Body of pancreas (tissue), 4 donors: Measurements from ENCODE around the gene HDAC7. TPM values are rescaled to one million over a fixed set of nuclear protein-coding genes. Genes with fewer than 3 reads are reported as not detected.

Experiments
- ATAC-seq: fragments of 150-250 bp; one replicate; pipeline ENCODE4 v1.9.1; 2016
- DNase-seq, 4 donors: peaks; one replicate each; pipeline ENCODE4 v3.0.0-alpha.2; 2019
- H3K27ac ChIP-seq, 4 donors: fragments of 200-600 bp; sonication (generic); 1 replicate in 3 of 4; 2 replicates in 1 of 4; pipeline versions ENCODE4 v1.5.1 to v1.6.1; 2016 to 2019; ENCODE audit warnings: mild to moderate bottlenecking in 1 of 4, mixed read lengths in 1 of 4, moderate library complexity in 1 of 4
- H3K27me3 ChIP-seq, 2 donors: fragments of 200-600 bp; sonication (generic); one replicate each; pipeline ENCODE4 v1.6.0; 2016; ENCODE audit warnings: mild to moderate bottlenecking in 1 of 2
- H3K36me3 ChIP-seq, 2 donors: fragments of 200-600 bp; sonication (generic); replicated peaks in 1 of 2; 2 replicates each; pipeline ENCODE4 v1.5.1; 2016; ENCODE audit warnings: low read depth in 2 of 2; ENCODE audit not compliant: insufficient read depth in 1 of 2
- H3K4me1 ChIP-seq: fragments of 200-600 bp; sonication (generic); one replicate; pipeline ENCODE4 v1.6.0; 2016
- H3K4me3 ChIP-seq, 2 donors: fragments of 200-600 bp; sonication (generic); 1 replicate in 1 of 2; 2 replicates in 1 of 2; pipeline ENCODE4 v1.5.1; 2016 to 2019
- H3K9me3 ChIP-seq, 3 donors: fragments of 200-600 bp; sonication (generic); 1 replicate in 2 of 3; 2 replicates in 1 of 3; pipeline ENCODE4 v1.5.1; 2016
- CTCF ChIP-seq, 7 experiments: fragments of 450-650 bp in 4 of 7; fragments of 200-600 bp in 3 of 7; sonication (generic) in 3 of 7; IDR thresholded peaks; one replicate each; pipeline ENCODE4 v1.5.1; 2016 to 2019; ENCODE audit warnings: antibody characterized with exemption in 7 of 7
- POLR2A ChIP-seq, 3 donors: fragments of 450-650 bp; IDR thresholded peaks; one replicate each; pipeline ENCODE4 v1.6.1; 2016; ENCODE audit warnings: antibody characterized with exemption in 3 of 3, mild to moderate bottlenecking in 2 of 3
- WGBS, 2 donors: methylation state at CpG; one replicate each; pipeline ENCODE4 v1.1.5; 2017; 5-methylcytosine and 5-hydroxymethylcytosine counted together
- intact Hi-C: fragments of 100-400 bp; cut with DNase I; formaldehyde crosslinking; loops from one replicate; pipeline ENCODE4 v1.15.1; 2023
- total RNA-seq, 2 donors: library from RNA; depleted of rRNA; stranded (reverse); fragments of >200 nt; gene quantifications; one replicate each; pipeline ENCODE4 v1.1.0, GENCODE V29; 2016

HDAC7 gene
- total RNA-seq, 2 donors from 2014 or later = 26.2 to 26.7 TPM

GRCh38 chr12:47753021-47754001 is 66.4 kb downstream of the HDAC7 start:
- H3K27ac ChIP-seq = peak overlapping the region; percentile 54 to 83 (median 72)
- no peaks in the 10 kb centered on the region for H3K36me3 ChIP-seq
- no peaks in the 10 kb centered on the region for H3K27me3 ChIP-seq
- peaks cover 51% of the 10 kb centered on the region for H3K4me1 ChIP-seq
- DNase-seq (peak; percentile 53 to 85 (median 74)), ATAC-seq (peak; percentile 76)
- 47 to 71% methylated on average over 11 of the region's 11 CpGs for WGBS, 2 donors
- H3K4me3 ChIP-seq = no peak overlapping the region
- H3K9me3 ChIP-seq = no peaks in the 10 kb centered on the region
- peak in 1 of 7 experiments; percentile 9 for TF ChIP-seq CTCF (IDR thresholded peaks at IDR 0.05)
- peak in 1 of 3 donors; percentile 9 for TF ChIP-seq POLR2A (IDR thresholded peaks at IDR 0.05)
- intact Hi-C loops = no loop called here

- DNase-seq (no peak), ATAC-seq (no peak)
- Histone ChIP-seq H3K27me3 (no peaks in the 10 kb centered on the region), H3K9me3 (no peaks in the 10 kb centered on the region), H3K36me3 (no peaks in the 10 kb centered on the region), H3K4me3 (no peak overlapping the region), H3K4me1 (peaks cover 44% of the 10 kb centered on the region), H3K27ac (peak overlapping the region; percentile 54 to 83 (median 72))
- TF ChIP-seq CTCF (IDR thresholded peaks at IDR 0.05) = no peak
- TF ChIP-seq POLR2A (IDR thresholded peaks at IDR 0.05) = no peak
- intact Hi-C loops = no loop called here
- WGBS, 2 donors = 74 to 85% methylated on average over 7 of the region's 7 CpGs
Observed at GRCh38 chr12:47752552-47752951, 67.2 kb downstream of the HDAC7 start.

GRCh38 chr12:47752121-47752520 is 67.6 kb downstream of the HDAC7 start:
- peak overlapping the region in 1 of 4 donors; percentile 54 for H3K27ac ChIP-seq
- 85 to 89% methylated on average over 3 to 4 of the region's 4 CpGs for WGBS, 2 donors

GRCh38 chr12:47751561-47751960 is 68.1 kb downstream of the HDAC7 start:
- Histone ChIP-seq H3K9me3 (no peaks in the 10 kb centered on the region), H3K4me1 (peaks cover 44% of the 10 kb centered on the region), H3K36me3 (no peaks in the 10 kb centered on the region), H3K27ac (no peak overlapping the region), H3K27me3 (no peaks in the 10 kb centered on the region), H3K4me3 (no peak overlapping the region)
- WGBS, 2 donors = 73 to 79% methylated on average over 7 to 9 of the region's 9 CpGs
- TF ChIP-seq POLR2A (IDR thresholded peaks at IDR 0.05) (no peak), CTCF (IDR thresholded peaks at IDR 0.05) (no peak)
- intact Hi-C loops = no loop called here
- no peak for ATAC-seq
- no peak for DNase-seq

More at GRCh38 chr12:47752121-47752520, 67.6 kb downstream of the HDAC7 start:
- TF ChIP-seq POLR2A (IDR thresholded peaks at IDR 0.05) (no peak), CTCF (IDR thresholded peaks at IDR 0.05) (no peak)
- DNase-seq (no peak), ATAC-seq (no peak)
- peaks cover 44% of the 10 kb centered on the region for H3K4me1 ChIP-seq
- intact Hi-C loops = no loop called here
- no peak overlapping the region for H3K4me3 ChIP-seq
- no peaks in the 10 kb centered on the region for H3K9me3 ChIP-seq
- no peaks in the 10 kb centered on the region for H3K36me3 ChIP-seq
- H3K27me3 ChIP-seq = no peaks in the 10 kb centered on the region
